Stomach (tissue), 4 donors: ENCODE results near the gene FUCA2.

Experiments
- CTCF ChIP-seq, 7 experiments: fragments of 450-650 bp in 4 of 7; fragments of 200-600 bp in 3 of 7; sonication (generic) in 3 of 7; IDR thresholded peaks; one replicate each; pipeline ENCODE4 v1.5.1; 2016 to 2019; ENCODE audit warnings: antibody characterized with exemption in 7 of 7, control low read depth in 2 of 7, mild to moderate bottlenecking in 1 of 7
- EP300 ChIP-seq: sonication (generic); formaldehyde crosslinking; IDR thresholded peaks from one replicate; pipeline ENCODE4 v1.6.1; 2017; ENCODE audit warnings: antibody characterized with exemption
- POLR2A ChIP-seq, 4 donors: fragments of 450-650 bp; IDR thresholded peaks; one replicate each; pipeline ENCODE4 v1.6.1; 2016; ENCODE audit warnings: antibody characterized with exemption in 4 of 4, control low read depth in 2 of 4, mild to moderate bottlenecking in 1 of 4, moderate library complexity in 1 of 4
- POLR2AphosphoS5 ChIP-seq, 3 donors: sonication (generic); formaldehyde crosslinking; IDR thresholded peaks; one replicate each; pipeline ENCODE4 v1.6.1; 2016; ENCODE audit warnings: antibody characterized with exemption in 3 of 3

GRCh38 chr6:143504369-143504768 is 7.2 kb downstream of the FUCA2 start:
- TF ChIP-seq CTCF (IDR thresholded peaks at IDR 0.05) (no peak), POLR2A (IDR thresholded peaks at IDR 0.05) (no peak), POLR2AphosphoS5 (IDR thresholded peaks at IDR 0.05) (no peak), EP300 (no peak)
